Fibroblast of lung (primary cell): ENCODE results near the gene SSPN. TPM values are rescaled to one million over a fixed set of nuclear protein-coding genes. Genes with fewer than 3 reads are reported as not detected.

ENCODE experiments used
- DNase-seq, 2 donors: peaks; one replicate each; pipeline versions ENCODE4 v3.0.0 to v3.0.0-alpha.2; 2010; ENCODE audit warnings: low read depth in 2 of 2
- H2AFZ ChIP-seq: 2 replicates; pipeline ENCODE4 v1.5.1; 2012; ENCODE audit warnings: low read length, control low read depth, inconsistent platforms
- H3K27ac ChIP-seq: 2 replicates; pipeline ENCODE4 v1.5.1; 2011; ENCODE audit warnings: low read length, control low read depth; ENCODE audit not compliant: insufficient read depth
- H3K27me3 ChIP-seq: 2 replicates; pipeline ENCODE4 v1.5.1; 2011; ENCODE audit warnings: mild to moderate bottlenecking, low read length; ENCODE audit not compliant: control insufficient read depth, insufficient read depth
- H3K36me3 ChIP-seq: 2 replicates; pipeline ENCODE4 v1.5.1; 2011; ENCODE audit warnings: low read length; ENCODE audit not compliant: control insufficient read depth, insufficient read depth
- H3K4me1 ChIP-seq: 2 replicates; pipeline ENCODE4 v1.5.1; 2011; ENCODE audit warnings: low read length; ENCODE audit not compliant: control insufficient read depth, insufficient read depth; ENCODE audit errors: extremely low read depth
- H3K4me2 ChIP-seq: 2 replicates; pipeline ENCODE4 v1.5.1; 2011; ENCODE audit warnings: low read length, control low read depth; ENCODE audit not compliant: insufficient read depth; ENCODE audit errors: extremely low read depth
- H3K4me3 ChIP-seq, 4 experiments: fragments of 200-600 bp in 1 of 4; sonication (generic) in 1 of 4; replicated peaks in 1 of 4; 2 replicates each; pipeline ENCODE4 v1.5.1; 2011 to 2016; ENCODE audit warnings: low read length in 4 of 4, low read depth in 3 of 4, mild to moderate bottlenecking in 3 of 4, control low read depth in 2 of 4, inconsistent platforms in 1 of 4, mixed read lengths in 1 of 4; ENCODE audit not compliant: insufficient read depth in 1 of 4; ENCODE audit errors: control extremely low read depth in 1 of 4
- H3K79me2 ChIP-seq: 2 replicates; pipeline ENCODE4 v1.5.1; 2012; ENCODE audit warnings: mild to moderate bottlenecking, low read length, inconsistent platforms; ENCODE audit not compliant: control insufficient read depth, insufficient read depth
- H3K9ac ChIP-seq: 2 replicates; pipeline ENCODE4 v1.5.1; 2011; ENCODE audit warnings: mild to moderate bottlenecking, low read length, control low read depth; ENCODE audit not compliant: insufficient read depth
- H3K9me3 ChIP-seq: 2 replicates; pipeline ENCODE4 v1.5.1; 2012; ENCODE audit warnings: low read depth, low read length; ENCODE audit not compliant: control insufficient read depth, insufficient read depth
- H4K20me1 ChIP-seq: 2 replicates; pipeline ENCODE4 v1.5.1; 2011; ENCODE audit warnings: low read length; ENCODE audit not compliant: control insufficient read depth, insufficient read depth; ENCODE audit errors: extremely low read depth
- CTCF ChIP-seq, 2 donors: IDR thresholded peaks in 1 of 2; conservative IDR thresholded peaks in 1 of 2; 1 replicate in 1 of 2; 2 replicates in 1 of 2; pipeline ENCODE4 v1.5.1; 2011 to 2012; ENCODE audit warnings: low read length in 2 of 2, control low read depth in 1 of 2, inconsistent platforms in 1 of 2, low read depth in 1 of 2, mild to moderate bottlenecking in 1 of 2
- EZH2 ChIP-seq: IDR thresholded peaks from 2 replicates; pipeline ENCODE4 v1.5.1; 2012; ENCODE audit warnings: low read length, control low read depth, mild to moderate bottlenecking; ENCODE audit errors: missing control alignments
- polyA plus RNA-seq, 2 donors: library from polyadenylated mRNA; depleted of rRNA in 1 of 2; stranded (reverse) in 1 of 2; unstranded in 1 of 2; fragments of >200 nt; gene quantifications; 2 replicates each; pipeline ENCODE4 v1.2.1, GENCODE V29; 2011 to 2012; ENCODE audit warnings: missing spikeins in 1 of 2
- total RNA-seq: library from RNA; depleted of rRNA; stranded (reverse); fragments of >200 nt; gene quantifications from 2 replicates; pipeline ENCODE4 v1.2.1, GENCODE V29; 2014

Gene SSPN
- total and polyA plus RNA-seq, 2 donors (not counting 1 experiment from before 2014, with no cell fraction given): 18.3 to 18.5 TPM

GRCh38 chr12:26278266-26278665 lies 82.9 kb downstream of the SSPN start:
- Histone ChIP-seq H3K79me2 (no peaks in the 10 kb centered on the region), H4K20me1 (no peaks in the 10 kb centered on the region), H3K4me2 (no peak overlapping the region), H3K27me3 (no peaks in the 10 kb centered on the region), H3K9me3 (no peaks in the 10 kb centered on the region), H3K4me3 (no peak overlapping the region), H3K4me1 (peaks cover 11% of the 10 kb centered on the region), H3K27ac (no peak overlapping the region), H3K36me3 (no peaks in the 10 kb centered on the region), H2AFZ (no peak overlapping the region), H3K9ac (no peak overlapping the region)
- DNase-seq: no peak
- no peak for TF ChIP-seq EZH2
- no peak for TF ChIP-seq CTCF (conservative IDR thresholded peaks at IDR 0.05 in 1 of 2, IDR thresholded peaks at IDR 0.05 in 1 of 2; ENCODE audit: low read depth in 1 of 2, low read length in 2 of 2)

GRCh38 chr12:26278666-26279065 lies 83.3 kb downstream of the SSPN start:
- Histone ChIP-seq H3K4me1 (peaks cover 11% of the 10 kb centered on the region), H3K79me2 (no peaks in the 10 kb centered on the region)

GRCh38 chr12:26279091-26279490 lies 83.7 kb downstream of the SSPN start:
- TF ChIP-seq CTCF (conservative IDR thresholded peaks at IDR 0.05 in 1 of 2, IDR thresholded peaks at IDR 0.05 in 1 of 2; ENCODE audit: low read depth in 1 of 2, low read length in 2 of 2) (no peak), EZH2 (no peak)
- Histone ChIP-seq H3K4me2 (no peak overlapping the region), H3K4me3 (no peak overlapping the region), H3K4me1 (peaks cover 8% of the 10 kb centered on the region), H3K79me2 (no peaks in the 10 kb centered on the region), H4K20me1 (no peaks in the 10 kb centered on the region), H2AFZ (no peak overlapping the region), H3K9me3 (no peaks in the 10 kb centered on the region), H3K9ac (no peak overlapping the region), H3K36me3 (no peaks in the 10 kb centered on the region), H3K27ac (no peak overlapping the region), H3K27me3 (no peaks in the 10 kb centered on the region)
- no peak for DNase-seq

More at GRCh38 chr12:26278666-26279065, 83.3 kb downstream of the SSPN start:
- H3K27ac ChIP-seq: no peak overlapping the region
- no peak for DNase-seq
- no peaks in the 10 kb centered on the region for H3K36me3 ChIP-seq
- H3K9ac ChIP-seq: no peak overlapping the region
- H3K9me3 ChIP-seq: no peaks in the 10 kb centered on the region
- no peaks in the 10 kb centered on the region for H3K27me3 ChIP-seq
- H2AFZ ChIP-seq: no peak overlapping the region
- H3K4me2 ChIP-seq: no peak overlapping the region
- TF ChIP-seq EZH2: no peak
- no peak for TF ChIP-seq CTCF (conservative IDR thresholded peaks at IDR 0.05 in 1 of 2, IDR thresholded peaks at IDR 0.05 in 1 of 2; ENCODE audit: low read depth in 1 of 2, low read length in 2 of 2)
- no peak overlapping the region for H3K4me3 ChIP-seq
- H4K20me1 ChIP-seq: no peaks in the 10 kb centered on the region
